Measurements from ENCODE around the gene PPP4C. TPM values are rescaled to one million over a fixed set of nuclear protein-coding genes. Genes with fewer than 3 reads are reported as not detected.

PPP4C gene
- polyA plus RNA-seq, 4 donors = 93.0 to 145 (median 122) TPM

DNA sequence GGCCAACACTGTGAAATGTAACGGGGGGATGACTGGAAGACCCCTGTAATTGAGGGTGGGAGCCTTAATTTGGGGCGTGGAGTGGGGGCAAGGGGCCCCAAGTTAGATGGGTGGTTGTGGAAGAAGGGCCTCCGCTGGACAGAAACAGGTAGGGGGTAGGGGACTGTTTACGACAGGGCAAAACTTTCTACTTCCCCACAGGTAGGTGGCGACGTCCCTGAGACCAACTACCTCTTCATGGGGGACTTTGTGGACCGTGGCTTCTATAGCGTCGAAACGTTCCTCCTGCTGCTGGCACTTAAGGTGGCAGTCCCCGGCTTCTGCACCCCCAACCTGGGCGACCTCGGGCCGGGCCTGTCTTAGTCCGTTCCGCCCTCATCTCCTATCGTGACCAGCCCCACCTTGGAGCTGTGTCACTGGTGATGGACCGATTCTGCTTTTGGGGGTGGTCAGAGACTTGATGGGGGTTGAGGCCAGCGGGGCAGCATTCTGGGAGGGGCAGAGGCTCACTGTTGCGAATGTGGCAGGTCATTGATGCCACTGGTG lies 6.8 kb downstream of the PPP4C start:
- no peaks in the 10 kb centered on the region for H3K27me3 ChIP-seq (ENCODE audit: control insufficient read depth in 3 of 3, insufficient read depth in 3 of 3, low read length in 3 of 3)
- no peaks in the 10 kb centered on the region for H3K9me3 ChIP-seq (ENCODE audit: control insufficient read depth in 2 of 2, insufficient read depth in 1 of 2, low read depth in 1 of 2, low read length in 1 of 2)
- no peak for DNase-seq
- no peak overlapping the region for H3K27ac ChIP-seq (ENCODE audit: low read depth in 1 of 3, low read length in 2 of 3)
- H3K36me3 ChIP-seq (ENCODE audit: control insufficient read depth in 3 of 3, insufficient read depth in 2 of 3, low read depth in 1 of 3, low read length in 3 of 3) = peaks cover 18 to 96% (median 29%) of the 10 kb centered on the region in 3 donors
- H3K4me1 ChIP-seq (ENCODE audit: control insufficient read depth in 3 of 3, insufficient read depth in 2 of 3, low read depth in 1 of 3, low read length in 2 of 3) = peaks cover 0 to 11% (median 0%) of the 10 kb centered on the region in 3 donors
- WGBS, 3 donors = 86 to 89% (median 87%) methylated on average over 19 to 20 of the region's 20 CpGs
- FAIRE-seq = no peak
- no peak overlapping the region for H3K4me3 ChIP-seq (ENCODE audit: low read depth in 1 of 3, low read length in 3 of 3)

DNA sequence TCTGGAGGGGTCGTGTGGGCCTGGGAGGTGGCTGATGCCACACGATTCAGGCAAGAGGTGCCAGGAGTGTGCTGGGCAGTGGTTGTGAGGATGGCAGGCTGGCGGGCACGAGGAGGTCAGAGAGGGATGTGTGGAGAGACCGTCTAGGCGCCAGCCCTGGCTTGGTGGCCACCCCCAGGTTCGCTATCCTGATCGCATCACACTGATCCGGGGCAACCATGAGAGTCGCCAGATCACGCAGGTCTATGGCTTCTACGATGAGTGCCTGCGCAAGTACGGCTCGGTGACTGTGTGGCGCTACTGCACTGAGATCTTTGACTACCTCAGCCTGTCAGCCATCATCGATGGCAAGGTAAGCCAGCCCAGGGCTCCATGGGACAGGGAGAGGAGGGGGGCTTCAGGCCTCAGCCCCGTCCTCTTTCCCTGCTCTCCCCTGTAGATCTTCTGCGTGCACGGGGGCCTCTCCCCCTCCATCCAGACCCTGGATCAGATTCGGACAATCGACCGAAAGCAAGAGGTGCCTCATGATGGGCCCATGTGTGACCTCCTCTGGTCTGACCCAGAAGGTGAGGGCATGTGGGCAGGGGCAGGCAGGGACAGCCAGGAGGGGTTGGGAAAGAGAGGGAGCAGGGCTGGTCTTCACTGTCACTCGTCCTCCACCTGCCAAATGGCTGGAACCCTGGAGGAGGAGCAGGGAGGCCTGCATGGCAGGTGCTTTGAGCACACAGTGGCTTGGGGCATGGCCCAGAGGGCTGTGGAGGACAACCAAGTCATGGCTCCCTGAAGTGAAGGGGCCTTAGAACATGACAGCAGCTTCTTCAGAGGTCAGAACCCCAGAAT lies 7.6 kb downstream of the PPP4C start:
- 93 to 94% (median 93%) methylated on average over 24 of the region's 24 CpGs for WGBS, 3 donors
- peaks cover 14 to 88% (median 29%) of the 10 kb centered on the region in 3 donors for H3K36me3 ChIP-seq (ENCODE audit: control insufficient read depth in 3 of 3, insufficient read depth in 2 of 3, low read depth in 1 of 3, low read length in 3 of 3)
- H3K27ac ChIP-seq (ENCODE audit: low read depth in 1 of 3, low read length in 2 of 3) = no peak overlapping the region
- FAIRE-seq = no peak
- no peaks in the 10 kb centered on the region for H3K9me3 ChIP-seq (ENCODE audit: control insufficient read depth in 2 of 2, insufficient read depth in 1 of 2, low read depth in 1 of 2, low read length in 1 of 2)
- peaks cover 0 to 8% (median 0%) of the 10 kb centered on the region in 3 donors for H3K4me1 ChIP-seq (ENCODE audit: control insufficient read depth in 3 of 3, insufficient read depth in 2 of 3, low read depth in 1 of 3, low read length in 2 of 3)
- DNase-seq = no peak
- no peaks in the 10 kb centered on the region for H3K27me3 ChIP-seq (ENCODE audit: control insufficient read depth in 3 of 3, insufficient read depth in 3 of 3, low read length in 3 of 3)
- no peak overlapping the region for H3K4me3 ChIP-seq (ENCODE audit: low read depth in 1 of 3, low read length in 3 of 3)

DNA sequence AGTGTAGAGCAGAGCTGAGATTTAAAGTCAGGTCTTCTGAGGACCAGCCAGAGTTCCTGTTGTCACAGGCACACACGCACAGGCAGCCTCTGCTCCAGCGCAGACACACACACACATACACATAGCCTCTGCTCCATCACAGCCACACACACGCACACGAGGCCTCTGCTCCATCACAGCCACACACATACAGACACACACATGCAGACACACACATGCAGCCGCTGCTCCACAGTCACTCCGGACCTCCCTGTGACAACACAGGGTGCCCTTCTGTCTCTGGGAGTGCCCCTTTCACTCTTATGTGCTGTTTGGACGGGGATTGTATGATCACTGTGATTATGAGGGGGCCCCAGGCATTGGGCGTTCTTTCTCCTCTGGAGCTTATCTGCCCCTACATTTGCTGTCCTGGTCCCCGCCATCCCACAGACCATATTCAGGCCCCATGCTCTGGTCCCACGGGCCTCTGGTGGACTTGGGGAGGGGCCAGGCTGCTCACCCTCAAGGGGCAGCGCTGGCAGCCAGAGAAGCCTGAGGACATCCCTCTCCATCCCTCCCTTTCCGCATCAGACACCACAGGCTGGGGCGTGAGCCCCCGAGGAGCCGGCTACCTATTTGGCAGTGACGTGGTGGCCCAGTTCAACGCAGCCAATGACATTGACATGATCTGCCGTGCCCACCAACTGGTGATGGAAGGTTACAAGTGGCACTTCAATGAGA lies 8.5 kb downstream of the PPP4C start:
- Histone ChIP-seq H3K4me3 (ENCODE audit: low read depth in 1 of 3, low read length in 3 of 3) (no peak overlapping the region), H3K4me1 (ENCODE audit: control insufficient read depth in 3 of 3, insufficient read depth in 2 of 3, low read depth in 1 of 3, low read length in 2 of 3) (peaks cover 0 to 8% (median 0%) of the 10 kb centered on the region in 3 donors), H3K27ac (ENCODE audit: low read depth in 1 of 3, low read length in 2 of 3) (no peak overlapping the region), H3K9me3 (ENCODE audit: control insufficient read depth in 2 of 2, insufficient read depth in 1 of 2, low read depth in 1 of 2, low read length in 1 of 2) (no peaks in the 10 kb centered on the region), H3K27me3 (ENCODE audit: control insufficient read depth in 3 of 3, insufficient read depth in 3 of 3, low read length in 3 of 3) (no peaks in the 10 kb centered on the region), H3K36me3 (ENCODE audit: control insufficient read depth in 3 of 3, insufficient read depth in 2 of 3, low read depth in 1 of 3, low read length in 3 of 3) (peaks cover 13 to 79% (median 26%) of the 10 kb centered on the region in 3 donors)
- 86 to 90% (median 89%) methylated on average over 18 of the region's 18 CpGs for WGBS, 3 donors
- DNase-seq (no peak), FAIRE-seq (no peak)

DNA sequence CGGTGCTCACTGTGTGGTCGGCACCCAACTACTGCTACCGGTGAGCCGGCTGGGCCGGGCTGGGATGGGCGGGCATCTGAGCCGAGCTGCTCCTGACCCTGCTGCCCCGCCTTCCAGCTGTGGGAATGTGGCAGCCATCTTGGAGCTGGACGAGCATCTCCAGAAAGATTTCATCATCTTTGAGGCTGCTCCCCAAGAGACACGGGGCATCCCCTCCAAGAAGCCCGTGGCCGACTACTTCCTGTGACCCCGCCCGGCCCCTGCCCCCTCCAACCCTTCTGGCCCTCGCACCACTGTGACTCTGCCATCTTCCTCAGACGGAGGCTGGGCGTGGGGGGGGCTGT lies 9.0 kb downstream of the PPP4C start:
- FAIRE-seq (no peak), DNase-seq (no peak)
- Histone ChIP-seq H3K36me3 (ENCODE audit: control insufficient read depth in 3 of 3, insufficient read depth in 2 of 3, low read depth in 1 of 3, low read length in 3 of 3) (peaks cover 9 to 74% (median 20%) of the 10 kb centered on the region in 3 donors), H3K27me3 (ENCODE audit: control insufficient read depth in 3 of 3, insufficient read depth in 3 of 3, low read length in 3 of 3) (no peaks in the 10 kb centered on the region), H3K27ac (ENCODE audit: low read depth in 1 of 3, low read length in 2 of 3) (peak overlapping the region in 1 of 3 donors; percentile 28), H3K9me3 (ENCODE audit: control insufficient read depth in 2 of 2, insufficient read depth in 1 of 2, low read depth in 1 of 2, low read length in 1 of 2) (no peaks in the 10 kb centered on the region), H3K4me1 (ENCODE audit: control insufficient read depth in 3 of 3, insufficient read depth in 2 of 3, low read depth in 1 of 3, low read length in 2 of 3) (peaks cover 0 to 8% (median 0%) of the 10 kb centered on the region in 3 donors), H3K4me3 (ENCODE audit: low read depth in 1 of 3, low read length in 3 of 3) (no peak overlapping the region)
- WGBS, 3 donors = 67 to 79% (median 73%) methylated on average over 16 to 17 of the region's 17 CpGs

DNA sequence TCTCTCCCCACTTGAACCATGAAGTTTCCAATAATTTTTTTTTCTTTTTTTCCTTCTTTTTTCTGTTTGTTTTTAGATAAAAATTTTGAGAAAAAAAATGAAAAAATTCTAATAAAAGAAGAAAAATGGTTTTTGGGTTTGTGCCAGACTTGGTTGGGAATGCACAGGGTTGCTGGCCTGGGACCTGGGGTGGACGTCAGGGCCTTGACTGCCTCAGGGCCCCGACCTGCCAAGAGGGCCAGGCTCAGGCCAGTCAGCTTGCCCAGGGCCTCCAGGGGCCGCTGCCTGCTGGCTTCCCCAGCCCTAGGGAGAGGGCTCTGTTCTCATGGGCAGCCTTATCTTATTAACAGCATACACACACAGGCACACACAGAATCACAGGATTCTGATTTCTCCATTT lies 9.5 kb downstream of the PPP4C start:
- no peaks in the 10 kb centered on the region for H3K27me3 ChIP-seq (ENCODE audit: control insufficient read depth in 3 of 3, insufficient read depth in 3 of 3, low read length in 3 of 3)
- H3K36me3 ChIP-seq (ENCODE audit: control insufficient read depth in 3 of 3, insufficient read depth in 2 of 3, low read depth in 1 of 3, low read length in 3 of 3) = peaks cover 8 to 69% (median 20%) of the 10 kb centered on the region in 3 donors
- H3K9me3 ChIP-seq (ENCODE audit: control insufficient read depth in 2 of 2, insufficient read depth in 1 of 2, low read depth in 1 of 2, low read length in 1 of 2) = no peaks in the 10 kb centered on the region
- H3K27ac ChIP-seq (ENCODE audit: low read depth in 1 of 3, low read length in 2 of 3) = peak overlapping the region in 1 of 3 donors; percentile 28
- WGBS, 3 donors = 64 to 95% (median 89%) methylated on average over 3 of the region's 3 CpGs
- H3K4me1 ChIP-seq (ENCODE audit: control insufficient read depth in 3 of 3, insufficient read depth in 2 of 3, low read depth in 1 of 3, low read length in 2 of 3) = peaks cover 0 to 8% (median 0%) of the 10 kb centered on the region in 3 donors
- no peak for FAIRE-seq
- no peak for DNase-seq
- H3K4me3 ChIP-seq (ENCODE audit: low read depth in 1 of 3, low read length in 3 of 3) = no peak overlapping the region

DNA sequence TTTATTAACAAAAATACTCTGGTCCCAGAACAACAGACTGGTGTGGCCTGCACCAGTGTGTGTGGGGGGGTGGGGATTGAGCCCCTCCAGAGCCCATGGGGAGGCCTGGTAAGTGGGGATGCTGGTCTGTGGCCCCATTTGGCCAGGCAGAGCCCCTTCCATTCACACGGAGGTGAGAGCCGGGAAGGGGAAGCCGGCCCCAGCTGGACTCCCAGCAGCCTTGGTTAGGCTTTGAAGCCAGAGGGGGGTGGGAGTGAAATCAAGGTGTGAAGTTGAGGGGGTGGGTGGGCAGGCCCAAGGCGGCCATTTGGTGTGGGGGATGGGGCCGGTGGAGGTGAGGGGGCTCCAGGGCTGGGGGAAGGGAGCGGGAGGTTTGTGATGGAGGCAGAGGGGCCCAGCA lies 10.0 kb downstream of the PPP4C start:
- Histone ChIP-seq H3K9me3 (ENCODE audit: control insufficient read depth in 2 of 2, insufficient read depth in 1 of 2, low read depth in 1 of 2, low read length in 1 of 2) (no peaks in the 10 kb centered on the region), H3K4me1 (ENCODE audit: control insufficient read depth in 3 of 3, insufficient read depth in 2 of 3, low read depth in 1 of 3, low read length in 2 of 3) (peaks cover 0 to 5% (median 0%) of the 10 kb centered on the region in 3 donors), H3K36me3 (ENCODE audit: control insufficient read depth in 3 of 3, insufficient read depth in 2 of 3, low read depth in 1 of 3, low read length in 3 of 3) (peaks cover 8 to 64% (median 18%) of the 10 kb centered on the region in 3 donors), H3K4me3 (ENCODE audit: low read depth in 1 of 3, low read length in 3 of 3) (no peak overlapping the region), H3K27ac (ENCODE audit: low read depth in 1 of 3, low read length in 2 of 3) (no peak overlapping the region), H3K27me3 (ENCODE audit: control insufficient read depth in 3 of 3, insufficient read depth in 3 of 3, low read length in 3 of 3) (no peaks in the 10 kb centered on the region)
- 78 to 83% (median 81%) methylated on average over 5 to 6 of the region's 6 CpGs for WGBS, 3 donors
- FAIRE-seq = no peak
- no peak for DNase-seq

DNA sequence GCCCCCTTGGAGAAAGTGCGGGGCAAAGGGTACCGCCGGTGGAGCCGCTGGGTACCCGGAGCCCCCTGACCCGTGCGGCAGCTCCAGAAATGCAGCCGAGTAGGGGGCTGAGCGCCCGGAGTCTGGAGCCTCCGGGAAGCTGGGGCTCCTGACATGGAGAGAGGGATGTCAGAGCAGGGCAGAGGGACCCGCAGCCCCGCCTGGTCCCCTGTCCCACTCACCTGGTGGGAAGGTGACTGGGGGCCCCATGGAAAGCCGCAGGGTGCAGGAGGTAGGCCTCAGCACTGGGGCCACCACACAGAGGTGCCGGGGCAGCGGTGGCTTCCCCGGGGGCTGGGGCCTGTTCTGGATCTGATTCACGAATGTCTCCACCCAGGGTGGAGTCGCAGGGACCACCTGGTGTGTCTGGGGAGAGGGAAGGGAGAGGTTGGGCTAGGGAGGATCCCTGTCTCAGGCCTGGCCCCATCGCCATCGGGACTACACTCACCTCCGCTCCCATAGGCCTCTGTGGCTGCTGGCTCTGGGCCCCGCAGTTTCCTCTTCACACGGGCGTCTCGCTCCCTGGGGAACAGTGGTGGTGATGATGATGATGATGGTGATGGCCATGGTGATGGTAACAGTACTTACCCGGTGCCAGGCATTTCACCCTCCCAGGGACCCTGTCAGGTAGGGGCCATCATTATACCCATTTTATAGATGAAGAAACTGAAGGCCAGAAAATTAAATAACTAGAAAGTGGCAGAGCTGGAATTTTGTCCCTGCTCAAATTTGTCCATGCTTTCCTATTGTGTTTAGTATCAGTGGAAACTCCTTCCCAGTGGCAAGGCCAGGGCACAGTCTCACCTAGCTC lies 10.7 kb downstream of the PPP4C start:
- Histone ChIP-seq H3K27ac (ENCODE audit: low read depth in 1 of 3, low read length in 2 of 3) (no peak overlapping the region), H3K4me1 (ENCODE audit: control insufficient read depth in 3 of 3, insufficient read depth in 2 of 3, low read depth in 1 of 3, low read length in 2 of 3) (peaks cover 0 to 7% (median 0%) of the 10 kb centered on the region in 3 donors), H3K36me3 (ENCODE audit: control insufficient read depth in 3 of 3, insufficient read depth in 2 of 3, low read depth in 1 of 3, low read length in 3 of 3) (peaks cover 8 to 57% (median 14%) of the 10 kb centered on the region in 3 donors), H3K27me3 (ENCODE audit: control insufficient read depth in 3 of 3, insufficient read depth in 3 of 3, low read length in 3 of 3) (no peaks in the 10 kb centered on the region), H3K4me3 (ENCODE audit: low read depth in 1 of 3, low read length in 3 of 3) (no peak overlapping the region), H3K9me3 (ENCODE audit: control insufficient read depth in 2 of 2, insufficient read depth in 1 of 2, low read depth in 1 of 2, low read length in 1 of 2) (no peaks in the 10 kb centered on the region)
- 79 to 91% (median 83%) methylated on average over 21 to 27 of the region's 27 CpGs for WGBS, 3 donors
- no peak for FAIRE-seq
- no peak for DNase-seq

Measured in small intestine (tissue), 7 donors.